ENCODE results near the gene SFXN5.

GRCh38 chr2:72982219-72982618 lies 89.3 kb downstream of the SFXN5 start:
- TF ChIP-seq CTCF (conservative IDR thresholded peaks at IDR 0.05; ENCODE audit: low read depth, low read length) = no peak
- TF ChIP-seq EZH2 (IDR thresholded peaks at IDR 0.05; ENCODE audit: low read length, unreplicated experiment) = no peak
